Measurements from ENCODE around the gene BARHL1. TPM values are rescaled to one million over a fixed set of nuclear protein-coding genes. Genes with fewer than 3 reads are reported as not detected.

Gene BARHL1
- total RNA-seq, 4 donors from 2014 or later = not detected

GRCh38 chr9:132575005-132575609 is 7.3 kb upstream of the BARHL1 start:
- intact Hi-C loops (cut with DNase I) = no loop called here
- TF ChIP-seq POLR2AphosphoS5 (IDR thresholded peaks at IDR 0.05) = no peak
- TF ChIP-seq, protein P1, sequence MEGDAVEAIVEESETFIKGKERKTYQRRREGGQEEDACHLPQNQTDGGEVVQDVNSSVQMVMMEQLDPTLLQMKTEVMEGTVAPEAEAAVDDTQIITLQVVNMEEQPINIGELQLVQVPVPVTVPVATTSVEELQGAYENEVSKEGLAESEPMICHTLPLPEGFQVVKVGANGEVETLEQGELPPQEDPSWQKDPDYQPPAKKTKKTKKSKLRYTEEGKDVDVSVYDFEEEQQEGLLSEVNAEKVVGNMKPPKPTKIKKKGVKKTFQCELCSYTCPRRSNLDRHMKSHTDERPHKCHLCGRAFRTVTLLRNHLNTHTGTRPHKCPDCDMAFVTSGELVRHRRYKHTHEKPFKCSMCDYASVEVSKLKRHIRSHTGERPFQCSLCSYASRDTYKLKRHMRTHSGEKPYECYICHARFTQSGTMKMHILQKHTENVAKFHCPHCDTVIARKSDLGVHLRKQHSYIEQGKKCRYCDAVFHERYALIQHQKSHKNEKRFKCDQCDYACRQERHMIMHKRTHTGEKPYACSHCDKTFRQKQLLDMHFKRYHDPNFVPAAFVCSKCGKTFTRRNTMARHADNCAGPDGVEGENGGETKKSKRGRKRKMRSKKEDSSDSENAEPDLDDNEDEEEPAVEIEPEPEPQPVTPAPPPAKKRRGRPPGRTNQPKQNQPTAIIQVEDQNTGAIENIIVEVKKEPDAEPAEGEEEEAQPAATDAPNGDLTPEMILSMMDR (IDR thresholded peaks at IDR 0.05) = peak; percentile 58 to 59 (median 59)
- TF ChIP-seq POLR2A (IDR thresholded peaks at IDR 0.05; ENCODE audit: low read depth) = no peak
- TF ChIP-seq EP300 (IDR thresholded peaks at IDR 0.05) = no peak
- Histone ChIP-seq H3K27me3 (peaks cover 0 to 99% (median 39%) of the 10 kb centered on the region in 4 donors), H3K4me3 (no peak overlapping the region), H3K36me3 (no peaks in the 10 kb centered on the region), H3K4me1 (peaks cover 0 to 6% (median 0%) of the 10 kb centered on the region in 4 donors), H3K9me3 (no peaks in the 10 kb centered on the region), H3K27ac (replicated peaks in 1 of 4) (no peak overlapping the region)
- 10% methylated on average over 15 of the region's 16 CpGs for whole genome bisulfite sequencing
- DNase-seq (ENCODE audit: extremely low spot score) = no peak

GRCh38 chr9:132575811-132576210 is 6.6 kb upstream of the BARHL1 start:
- Histone ChIP-seq H3K4me3 (no peak overlapping the region), H3K4me1 (peaks cover 0 to 13% (median 0%) of the 10 kb centered on the region in 4 donors), H3K27ac (replicated peaks in 1 of 4) (no peak overlapping the region), H3K36me3 (no peaks in the 10 kb centered on the region), H3K9me3 (no peaks in the 10 kb centered on the region), H3K27me3 (peaks cover 7 to 99% (median 46%) of the 10 kb centered on the region in 4 donors)
- intact Hi-C loops (cut with DNase I) = no loop called here
- TF ChIP-seq POLR2AphosphoS5 (IDR thresholded peaks at IDR 0.05) (no peak), EP300 (IDR thresholded peaks at IDR 0.05) (no peak)
- TF ChIP-seq, protein P1 (IDR thresholded peaks at IDR 0.05) = no peak
- DNase-seq (ENCODE audit: extremely low spot score) = no peak
- WGBS = 75% methylated on average over 5 of the region's 5 CpGs

DNA sequence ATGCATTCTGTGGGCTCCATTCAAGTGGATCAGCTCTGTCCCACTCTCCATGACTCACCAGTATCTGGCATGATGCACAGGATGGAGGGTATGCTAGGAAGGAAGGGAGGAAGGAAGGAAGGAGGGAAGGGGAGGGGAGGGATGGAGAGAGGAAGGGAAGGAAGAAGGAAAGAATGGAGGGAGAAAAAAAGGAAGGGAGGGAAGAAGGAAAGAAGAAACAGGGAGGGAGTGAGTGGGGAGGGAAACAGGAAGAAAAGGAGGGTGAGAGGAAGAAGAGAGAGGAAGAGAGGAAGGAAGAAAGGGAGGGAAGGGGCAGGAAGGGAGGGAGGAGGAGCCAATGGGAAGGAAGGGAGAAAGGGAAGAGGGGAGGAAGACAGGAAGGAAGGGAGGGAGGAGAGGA is 5.3 kb upstream of the BARHL1 start:
- H3K4me1 ChIP-seq = peaks cover 6 to 26% (median 8%) of the 10 kb centered on the region in 4 donors
- peaks cover 8 to 100% (median 58%) of the 10 kb centered on the region in 4 donors for H3K27me3 ChIP-seq
- no peak overlapping the region for H3K27ac ChIP-seq (replicated peaks in 1 of 4)
- H3K36me3 ChIP-seq = no peaks in the 10 kb centered on the region
- TF ChIP-seq EP300 (IDR thresholded peaks at IDR 0.05) (no peak), POLR2A (IDR thresholded peaks at IDR 0.05; ENCODE audit: low read depth) (no peak)
- H3K4me3 ChIP-seq = no peak overlapping the region
- H3K9me3 ChIP-seq = no peaks in the 10 kb centered on the region
- no peak for DNase-seq (ENCODE audit: extremely low spot score)
- intact Hi-C loops (cut with DNase I) = no loop called here

- Histone ChIP-seq H3K4me1 (peaks cover 7 to 32% (median 13%) of the 10 kb centered on the region in 4 donors), H3K36me3 (no peaks in the 10 kb centered on the region), H3K27me3 (peaks cover 12 to 100% (median 71%) of the 10 kb centered on the region in 4 donors), H3K27ac (replicated peaks in 1 of 4) (no peak overlapping the region), H3K4me3 (no peak overlapping the region), H3K9me3 (no peaks in the 10 kb centered on the region)
- no peak for DNase-seq (ENCODE audit: extremely low spot score)
- TF ChIP-seq, protein P1 (IDR thresholded peaks at IDR 0.05) = no peak
- TF ChIP-seq POLR2A (IDR thresholded peaks at IDR 0.05; ENCODE audit: low read depth) (no peak), EP300 (IDR thresholded peaks at IDR 0.05) (no peak), POLR2AphosphoS5 (IDR thresholded peaks at IDR 0.05) (no peak)
- 45% methylated on average over 5 of the region's 7 CpGs for WGBS
- intact Hi-C loops (cut with DNase I) = no loop called here
Measured at GRCh38 chr9:132578367-132578932, 4.0 kb upstream of the BARHL1 start.

GRCh38 chr9:132579427-132579798 is 3.0 kb upstream of the BARHL1 start:
- H3K27me3 ChIP-seq = peaks cover 12 to 100% (median 79%) of the 10 kb centered on the region in 4 donors
- no peaks in the 10 kb centered on the region for H3K36me3 ChIP-seq
- no peak overlapping the region for H3K4me3 ChIP-seq
- H3K9me3 ChIP-seq = no peaks in the 10 kb centered on the region
- WGBS = 12% methylated on average over 15 of the region's 15 CpGs
- intact Hi-C loops (cut with DNase I) = no loop called here
- peaks cover 7 to 32% (median 13%) of the 10 kb centered on the region in 4 donors for H3K4me1 ChIP-seq
- H3K27ac ChIP-seq (replicated peaks in 1 of 4) = no peak overlapping the region
- no peak for TF ChIP-seq POLR2A (IDR thresholded peaks at IDR 0.05; ENCODE audit: low read depth)
- TF ChIP-seq, protein P1 (IDR thresholded peaks at IDR 0.05) = no peak
- no peak for TF ChIP-seq EP300 (IDR thresholded peaks at IDR 0.05)
- TF ChIP-seq POLR2AphosphoS5 (IDR thresholded peaks at IDR 0.05) = no peak
- DNase-seq (ENCODE audit: extremely low spot score) = no peak
